HG02970 (cell line): Measurements from ENCODE around the gene B4GALNT3.

Experiments used
- ATAC-seq: cut with Tn5 transposase; IDR thresholded peaks from one replicate; pipeline ENCODE4 v1.9.1; 2021; ENCODE audit warnings: mild to moderate bottlenecking, moderate library complexity, moderate number of reproducible peaks; ENCODE audit not compliant: unreplicated experiment, low FRiP score

Gene B4GALNT3

GRCh38 chr12:612886-613285, 153.1 kb downstream of the B4GALNT3 start:
- ATAC-seq, result no peak
